ENCODE measurements around the gene KRTAP9-3.
"Not testable (repeated sequence)": the region's sequence is repeated elsewhere in the genome, so short reads cannot be mapped to it uniquely, and the experiment has no call there.

KRTAP9-3 gene

GRCh38 chr17:41232399-41233105 lies at the start of gene KRTAP9-3:
Gene KRTAP9-3, plus strand, starts transcription at chr17:41232449. Its CDS starts 53 bp downstream, at chr17:41232502.
- H3K4me3 ChIP-seq (ENCODE audit: control insufficient read depth, low read depth, low read length): not testable (repeated sequence)

GRCh38 chr17:41184480-41184961 lies 47.7 kb upstream of the KRTAP9-3 start, which contains the start of gene KRTAP4-1:
Gene KRTAP4-1, minus strand, starts transcription at chr17:41184911. Its CDS starts 57 bp downstream, at chr17:41184854.
- H3K4me3 ChIP-seq (ENCODE audit: control insufficient read depth, low read depth, low read length): no peak within 1 kb of the TSS
- no peak for DNase-seq (ENCODE audit: low read depth)
- TF ChIP-seq CTCF (conservative IDR thresholded peaks at IDR 0.05; ENCODE audit: control insufficient read depth, insufficient read depth, low read depth, low read length): no peak

More at GRCh38 chr17:41232399-41233105, at the start of gene KRTAP9-3:
- DNase-seq (ENCODE audit: low read depth): not testable (repeated sequence)

- DNase-seq (ENCODE audit: low read depth): peak; percentile 12
- TF ChIP-seq CTCF (conservative IDR thresholded peaks at IDR 0.05; ENCODE audit: control insufficient read depth, insufficient read depth, low read depth, low read length): no peak
- H3K4me3 ChIP-seq (ENCODE audit: control insufficient read depth, low read depth, low read length): no peak overlapping the region
Measured at GRCh38 chr17:41185001-41185400, 47.2 kb upstream of the KRTAP9-3 start.

- no peak for TF ChIP-seq CTCF (conservative IDR thresholded peaks at IDR 0.05; ENCODE audit: control insufficient read depth, insufficient read depth, low read depth, low read length)
- H3K4me3 ChIP-seq (ENCODE audit: control insufficient read depth, low read depth, low read length): no peak overlapping the region
- DNase-seq (ENCODE audit: low read depth): no peak
Measured at GRCh38 chr17:41186872-41187271, 45.4 kb upstream of the KRTAP9-3 start.

GRCh38 chr17:41189837-41190318 lies 42.4 kb upstream of the KRTAP9-3 start, which contains the start of gene KRTAP9-1:
Gene KRTAP9-1, plus strand, starts transcription at chr17:41189887. Its CDS starts 0 bp downstream, at chr17:41189887.
- not testable (repeated sequence) for H3K4me3 ChIP-seq (ENCODE audit: control insufficient read depth, low read depth, low read length); DNase-seq (ENCODE audit: low read depth)

- no peak for DNase-seq (ENCODE audit: low read depth)
- H3K4me3 ChIP-seq (ENCODE audit: control insufficient read depth, low read depth, low read length): no peak overlapping the region
- no peak for TF ChIP-seq CTCF (conservative IDR thresholded peaks at IDR 0.05; ENCODE audit: control insufficient read depth, insufficient read depth, low read depth, low read length)
Measured at GRCh38 chr17:41190328-41190727, 41.9 kb upstream of the KRTAP9-3 start.

- DNase-seq (ENCODE audit: low read depth): no peak
- no peak overlapping the region for H3K4me3 ChIP-seq (ENCODE audit: control insufficient read depth, low read depth, low read length)
- TF ChIP-seq CTCF (conservative IDR thresholded peaks at IDR 0.05; ENCODE audit: control insufficient read depth, insufficient read depth, low read depth, low read length): no peak
Measured at GRCh38 chr17:41196068-41196467, 36.2 kb upstream of the KRTAP9-3 start.
